Measurements from ENCODE around the gene OCRL. TPM values are rescaled to one million over a fixed set of nuclear protein-coding genes. Genes with fewer than 3 reads are reported as not detected.

OCRL gene
- total RNA-seq, 1 experiment from 2014 or later = 41.4 TPM

- H3K9me2 ChIP-seq (ENCODE audit: insufficient read depth) = no peaks in the 10 kb centered on the region
- ChIA-PET POLR2A (ENCODE audit: unreplicated experiment) (no interaction called here), CTCF (no interaction called here)
- no peaks in the 10 kb centered on the region for H3K27me3 ChIP-seq (ENCODE audit: insufficient read depth, low read depth)
- no peaks in the 10 kb centered on the region for H3K79me2 ChIP-seq (ENCODE audit: low read depth)
- no peak overlapping the region for H3K4me3 ChIP-seq
- intact Hi-C loops (cut with micrococcal nuclease; ENCODE audit: unreplicated experiment) = no loop called here
- TF ChIP-seq CTCF (conservative IDR thresholded peaks at IDR 0.05) (no peak), EZH2 (IDR thresholded peaks at IDR 0.05; ENCODE audit: low read depth) (no peak)
- H3F3A ChIP-seq (ENCODE audit: insufficient read depth, low read depth) = no peaks in the 10 kb centered on the region
- no peak overlapping the region for H3K27ac ChIP-seq
- H3K4me2 ChIP-seq = no peak overlapping the region
- H3K4me1 ChIP-seq (replicated peaks; ENCODE audit: insufficient read depth) = no peaks in the 10 kb centered on the region; the same call in 1 of the 2 replicates
- H4K20me1 ChIP-seq (ENCODE audit: insufficient read depth) = no peaks in the 10 kb centered on the region
- H3K36me3 ChIP-seq (ENCODE audit: low read depth) = no peaks in the 10 kb centered on the region
- H2AFZ ChIP-seq = no peak overlapping the region
- no peak for DNase-seq
- H3K9me3 ChIP-seq (ENCODE audit: insufficient read depth, low read depth) = no peaks in the 10 kb centered on the region
- no TSS peak for BruUV-seq (replicated peaks)
These were observed 5.1 kb upstream of the OCRL start for GRCh38 chrX:129534816-129535578.

GRCh38 chrX:129540722-129541184 is 694 bp downstream of the OCRL start:
- Histone ChIP-seq H3K4me2 (peak overlapping the region; percentile 86), H3K9me3 (ENCODE audit: insufficient read depth, low read depth) (no peaks in the 10 kb centered on the region), H3K4me1 (replicated peaks; ENCODE audit: insufficient read depth) (peaks cover 11% of the 10 kb centered on the region), H2AFZ (peak overlapping the region; percentile 85), H3K27me3 (ENCODE audit: insufficient read depth, low read depth) (no peaks in the 10 kb centered on the region), H3F3A (ENCODE audit: insufficient read depth, low read depth) (no peaks in the 10 kb centered on the region), H3K79me2 (ENCODE audit: low read depth) (peaks cover 21% of the 10 kb centered on the region), H3K36me3 (ENCODE audit: low read depth) (peaks cover 24% of the 10 kb centered on the region; the same call in 1 of the 2 replicates), H3K9me2 (ENCODE audit: insufficient read depth) (no peaks in the 10 kb centered on the region), H4K20me1 (ENCODE audit: insufficient read depth) (no peaks in the 10 kb centered on the region; the same call in 1 of the 2 replicates), H3K27ac (no peak overlapping the region), H3K4me3 (peak overlapping the region; percentile 70)
- DNase-seq = peak; percentile 22 to 50
- TSS peak; percentile 50 for BruUV-seq (replicated peaks)
- TF ChIP-seq EZH2 (IDR thresholded peaks at IDR 0.05; ENCODE audit: low read depth) (no peak), CTCF (conservative IDR thresholded peaks at IDR 0.05) (no peak)
- POLR2A ChIA-PET (ENCODE audit: unreplicated experiment) = interaction anchor here (0.8 kb wide), 1 partner anchor 53 kb away, joined by 5 read pairs; no protein-coding TSS in a partner anchor
- intact Hi-C loops (cut with micrococcal nuclease; ENCODE audit: unreplicated experiment) = loop anchor here (1.0 kb wide), 1 partner anchor 18 kb away; no protein-coding TSS in a partner anchor
- CTCF ChIA-PET = interaction anchor here (0.6 kb wide), 2 partner anchors 41 to 547 kb away, joined by 3 read pairs; no protein-coding TSS in a partner anchor

GRCh38 chrX:129544780-129545179 is 4.7 kb downstream of the OCRL start:
- CTCF ChIA-PET = no interaction called here
- intact Hi-C loops (cut with micrococcal nuclease; ENCODE audit: unreplicated experiment) = no loop called here

More at GRCh38 chrX:129544780-129545179, 4.7 kb downstream of the OCRL start:
- Histone ChIP-seq H3K36me3 (ENCODE audit: low read depth) (peaks cover 37% of the 10 kb centered on the region), H3K27ac (no peak overlapping the region), H3K79me2 (ENCODE audit: low read depth) (peaks cover 21% of the 10 kb centered on the region), H3K9me3 (ENCODE audit: insufficient read depth, low read depth) (no peaks in the 10 kb centered on the region), H3K9me2 (ENCODE audit: insufficient read depth) (no peaks in the 10 kb centered on the region), H3K27me3 (ENCODE audit: insufficient read depth, low read depth) (no peaks in the 10 kb centered on the region), H3F3A (ENCODE audit: insufficient read depth, low read depth) (no peaks in the 10 kb centered on the region), H2AFZ (no peak overlapping the region), H3K4me1 (replicated peaks; ENCODE audit: insufficient read depth) (peaks cover 11% of the 10 kb centered on the region), H3K4me3 (no peak overlapping the region), H4K20me1 (ENCODE audit: insufficient read depth) (no peaks in the 10 kb centered on the region; the same call in 1 of the 2 replicates), H3K4me2 (no peak overlapping the region)
- DNase-seq = no peak
- TF ChIP-seq EZH2 (IDR thresholded peaks at IDR 0.05; ENCODE audit: low read depth) = no peak
- TF ChIP-seq CTCF (conservative IDR thresholded peaks at IDR 0.05) = no peak
- no TSS peak for BruUV-seq (replicated peaks)
- POLR2A ChIA-PET (ENCODE audit: unreplicated experiment) = no interaction called here
